Fibroblast of pulmonary artery (primary cell): ENCODE data around the gene PBOV1.

ENCODE experiments used
- DNase-seq: peaks from one replicate; pipeline ENCODE4 v3.0.0-alpha.2; 2010; ENCODE audit warnings: low read depth
- H3K4me3 ChIP-seq: replicated peaks from 2 replicates; pipeline ENCODE4 v1.5.1; 2011; ENCODE audit warnings: low read depth, mild to moderate bottlenecking, control low read depth, low read length, moderate library complexity
- CTCF ChIP-seq: IDR thresholded peaks from 2 replicates; pipeline ENCODE4 v1.5.1; 2011; ENCODE audit warnings: mild to moderate bottlenecking, control low read depth, low read length, inconsistent platforms; ENCODE audit errors: missing control alignments

PBOV1 gene

GRCh38 chr6:138218449-138218848 lies at the start of gene PBOV1:
TSS of gene PBOV1 (minus strand) at chr6:138218491. CDS start at chr6:138218395, 96 bp downstream.
- no peak for TF ChIP-seq CTCF
- DNase-seq: no peak
- no peak within 1 kb of the TSS for H3K4me3 ChIP-seq

GRCh38 chr6:138266095-138266494 lies 47.8 kb upstream of the PBOV1 start:
- no peak for TF ChIP-seq CTCF
- H3K4me3 ChIP-seq: no peak overlapping the region
- DNase-seq: no peak

GRCh38 chr6:138264372-138264880 lies 46.1 kb upstream of the PBOV1 start:
- TF ChIP-seq CTCF: no peak
- no peak for DNase-seq
- H3K4me3 ChIP-seq: no peak overlapping the region

GRCh38 chr6:138263963-138264362 lies 45.7 kb upstream of the PBOV1 start:
- DNase-seq: no peak
- H3K4me3 ChIP-seq: no peak overlapping the region
- no peak for TF ChIP-seq CTCF

- H3K4me3 ChIP-seq: no peak overlapping the region
- DNase-seq: no peak
- TF ChIP-seq CTCF: no peak
Measured at GRCh38 chr6:138261116-138261780, 43.0 kb upstream of the PBOV1 start.

- TF ChIP-seq CTCF: no peak
- no peak overlapping the region for H3K4me3 ChIP-seq
Measured at GRCh38 chr6:138258991-138259390, 40.7 kb upstream of the PBOV1 start.

GRCh38 chr6:138258197-138258596 lies 39.9 kb upstream of the PBOV1 start:
- H3K4me3 ChIP-seq: no peak overlapping the region
- TF ChIP-seq CTCF: no peak
- no peak for DNase-seq

More at GRCh38 chr6:138258991-138259390, 40.7 kb upstream of the PBOV1 start:
- no peak for DNase-seq
